Activated T-cell treated with anti-CD3 and anti-CD28 coated beads for 4 hours (primary cell): ENCODE data around the gene ATAD3A.
A peak's percentile ranks its signal among the peaks of the same experiment; 100 is the strongest.
"Not testable (repeated sequence)": the region's sequence is repeated elsewhere in the genome, so short reads cannot be mapped to it uniquely, and the experiment has no call there.

ENCODE experiments used
- DNase-seq: peaks from one replicate; pipeline ENCODE4 v3.0.0-alpha.2; 2020

ATAD3A gene

GRCh38 chr1:1490633-1491230 lies 21.2 kb upstream of the ATAD3A start:
- DNase-seq: no peak

- DNase-seq: no peak
These were observed 20.4 kb upstream of the ATAD3A start for GRCh38 chr1:1491601-1492000.

- DNase-seq: not testable (repeated sequence)
These were observed 17.7 kb upstream of the ATAD3A start for GRCh38 chr1:1494311-1494710.

GRCh38 chr1:1495461-1495975 lies 16.4 kb upstream of the ATAD3A start:
- DNase-seq: not testable (repeated sequence)

GRCh38 chr1:1504777-1505365 lies 7.1 kb upstream of the ATAD3A start:
- DNase-seq: peak; percentile 56

- not testable (repeated sequence) for DNase-seq
These were observed 6.6 kb upstream of the ATAD3A start for GRCh38 chr1:1505366-1505798.

GRCh38 chr1:1505801-1506200 lies 6.2 kb upstream of the ATAD3A start:
- DNase-seq: not testable (repeated sequence)

- DNase-seq: no peak
These were observed 4.7 kb upstream of the ATAD3A start for GRCh38 chr1:1507305-1507704.

- not testable (repeated sequence) for DNase-seq
These were observed 3.0 kb upstream of the ATAD3A start for GRCh38 chr1:1508775-1509464.

- not testable (repeated sequence) for DNase-seq
These were observed 2.5 kb upstream of the ATAD3A start for GRCh38 chr1:1509465-1509850.

GRCh38 chr1:1510912-1511532 lies 940 bp upstream of the ATAD3A start:
- DNase-seq: no peak

GRCh38 chr1:1512425-1512824 lies 463 bp downstream of the ATAD3A start:
- DNase-seq: not testable (repeated sequence)

GRCh38 chr1:1513675-1514074 lies 1.7 kb downstream of the ATAD3A start:
- not testable (repeated sequence) for DNase-seq

GRCh38 chr1:1514376-1514775 lies 2.4 kb downstream of the ATAD3A start:
- DNase-seq: not testable (repeated sequence)

GRCh38 chr1:1516923-1517322 lies 5.0 kb downstream of the ATAD3A start:
- DNase-seq: not testable (repeated sequence)

- no peak for DNase-seq
These were observed 6.1 kb downstream of the ATAD3A start for GRCh38 chr1:1517973-1518620.

- DNase-seq: not testable (repeated sequence)
These were observed 6.7 kb downstream of the ATAD3A start for GRCh38 chr1:1518621-1519007.

- DNase-seq: not testable (repeated sequence)
These were observed 8.0 kb downstream of the ATAD3A start for GRCh38 chr1:1519805-1520505.

- no peak for DNase-seq
These were observed 9.4 kb downstream of the ATAD3A start for GRCh38 chr1:1521331-1521730.

- DNase-seq: not testable (repeated sequence)
These were observed 10.6 kb downstream of the ATAD3A start for GRCh38 chr1:1522536-1522935.

GRCh38 chr1:1523226-1523625 lies 11.3 kb downstream of the ATAD3A start:
- DNase-seq: not testable (repeated sequence)

- not testable (repeated sequence) for DNase-seq
These were observed 11.7 kb downstream of the ATAD3A start for GRCh38 chr1:1523651-1524050.
